Activated naive CD4-positive, alpha-beta T cell treated with anti-CD3 and anti-CD28 coated beads, Interleukin-2, amount 50 U/mL, for 72 hours (primary cell): Measurements from ENCODE around the gene MAPKBP1. TPM values are rescaled to one million over a fixed set of nuclear protein-coding genes. Genes with fewer than 3 reads are reported as not detected.
"Not testable (repeated sequence)": the region's sequence is repeated elsewhere in the genome, so short reads cannot be mapped to it uniquely, and the experiment has no call there.

Source experiments
- ATAC-seq, 2 donors: fragments of 150-1000 bp; cut with Tn5 transposase; 2 replicates each; pipeline ENCODE4 v1.10.0; 2021; ENCODE audit warnings: mild to moderate bottlenecking in 2 of 2, moderate library complexity in 2 of 2
- DNase-seq, 2 donors: peaks; one replicate each; pipeline ENCODE4 v3.0.0; 2021 to 2022; ENCODE audit warnings: low spot score in 2 of 2
- H3K27ac Mint-ChIP-seq, 2 donors: one replicate each; pipeline ENCODE4 v1.8.0; 2022; ENCODE audit warnings: mild to moderate bottlenecking in 2 of 2, mixed read lengths in 2 of 2
- H3K36me3 Mint-ChIP-seq, 2 donors: one replicate each; pipeline ENCODE4 v1.8.0; 2022; ENCODE audit warnings: mixed read lengths in 2 of 2
- H3K9me3 Mint-ChIP-seq, 2 donors: one replicate each; pipeline ENCODE4 v1.8.0; 2022; ENCODE audit warnings: mixed read lengths in 2 of 2
- total RNA-seq, 2 donors: library from RNA; stranded (reverse); gene quantifications; one replicate each; pipeline ENCODE4 v1.2.3, GENCODE V29; 2022

Gene MAPKBP1
- total RNA-seq, 2 donors from 2014 or later = 31.0 to 31.3 TPM

GRCh38 chr15:41827880-41828806 lies 53.9 kb downstream of the MAPKBP1 start, which contains the start of gene JMJD7:
Gene JMJD7 (plus strand): TSS chr15:41828092. CDS start chr15:41828125, 33 bp downstream.
- peak; percentile 91 to 96 for DNase-seq
- ATAC-seq = peak; percentile 87 to 94
- peak within 1 kb of the TSS; percentile 74 to 92 for H3K27ac Mint-ChIP-seq
- peaks cover 0 to 9% of the 10 kb centered on the region in 2 donors for H3K36me3 Mint-ChIP-seq
- H3K9me3 Mint-ChIP-seq = no peaks in the 10 kb centered on the region

- peak overlapping the region; percentile 74 to 92 for H3K27ac Mint-ChIP-seq
- no peak for ATAC-seq
- no peak for DNase-seq
These were observed 54.5 kb downstream of the MAPKBP1 start for GRCh38 chr15:41828807-41829141.

GRCh38 chr15:41829959-41830646 lies 55.8 kb downstream of the MAPKBP1 start:
- DNase-seq (no peak), ATAC-seq (no peak)
- Mint-ChIP-seq H3K36me3 (peaks cover 0 to 9% of the 10 kb centered on the region in 2 donors), H3K27ac (no peak overlapping the region), H3K9me3 (no peaks in the 10 kb centered on the region)

More at GRCh38 chr15:41828807-41829141, 54.5 kb downstream of the MAPKBP1 start:
- no peaks in the 10 kb centered on the region for H3K9me3 Mint-ChIP-seq
- H3K36me3 Mint-ChIP-seq = peaks cover 0 to 9% of the 10 kb centered on the region in 2 donors

- ATAC-seq (peak; percentile 23 to 61), DNase-seq (peak in 1 of 2 donors; percentile 37)
- H3K9me3 Mint-ChIP-seq, H3K36me3 Mint-ChIP-seq: not testable (repeated sequence)
- H3K27ac Mint-ChIP-seq = peak overlapping the region; percentile 24 to 32
These were observed 57.0 kb downstream of the MAPKBP1 start for GRCh38 chr15:41831291-41831690.

- no peak for DNase-seq
These were observed 57.9 kb downstream of the MAPKBP1 start for GRCh38 chr15:41832208-41832607.

GRCh38 chr15:41832875-41833274 lies 58.6 kb downstream of the MAPKBP1 start:
- H3K27ac Mint-ChIP-seq = no peak overlapping the region
- DNase-seq (no peak), ATAC-seq (peak; percentile 9 to 39)
- H3K36me3 Mint-ChIP-seq = peaks cover 0 to 9% of the 10 kb centered on the region in 2 donors
- H3K9me3 Mint-ChIP-seq = no peaks in the 10 kb centered on the region

More at GRCh38 chr15:41832208-41832607, 57.9 kb downstream of the MAPKBP1 start:
- H3K9me3 Mint-ChIP-seq = no peaks in the 10 kb centered on the region
- H3K36me3 Mint-ChIP-seq = peaks cover 0 to 9% of the 10 kb centered on the region in 2 donors
- H3K27ac Mint-ChIP-seq = no peak overlapping the region
- ATAC-seq = no peak

- DNase-seq = no peak
- ATAC-seq = no peak
- Mint-ChIP-seq H3K36me3 (no peaks in the 10 kb centered on the region), H3K9me3 (no peaks in the 10 kb centered on the region), H3K27ac (peak overlapping the region in 1 of 2 donors; percentile 8)
These were observed 59.8 kb downstream of the MAPKBP1 start for GRCh38 chr15:41834096-41834495.

GRCh38 chr15:41836073-41836472 lies 61.8 kb downstream of the MAPKBP1 start:
- no peaks in the 10 kb centered on the region for H3K9me3 Mint-ChIP-seq
- ATAC-seq (no peak), DNase-seq (no peak)
- H3K36me3 Mint-ChIP-seq = no peaks in the 10 kb centered on the region
- H3K27ac Mint-ChIP-seq = peak overlapping the region in 1 of 2 donors; percentile 47

GRCh38 chr15:41836713-41837454 lies 62.6 kb downstream of the MAPKBP1 start:
- DNase-seq = no peak
- no peaks in the 10 kb centered on the region for H3K36me3 Mint-ChIP-seq
- ATAC-seq = no peak

GRCh38 chr15:41838400-41838897 lies 64.2 kb downstream of the MAPKBP1 start, which contains the start of gene PLA2G4B:
Gene PLA2G4B (plus strand): TSS chr15:41838847. CDS start chr15:41838914, 67 bp downstream.
- Mint-ChIP-seq H3K27ac (peak within 1 kb of the TSS in 1 of 2 donors; percentile 65), H3K9me3 (no peaks in the 10 kb centered on the region), H3K36me3 (no peaks in the 10 kb centered on the region)
- DNase-seq = no peak
- ATAC-seq = no peak

More at GRCh38 chr15:41836713-41837454, 62.6 kb downstream of the MAPKBP1 start:
- no peaks in the 10 kb centered on the region for H3K9me3 Mint-ChIP-seq
- H3K27ac Mint-ChIP-seq = peak overlapping the region in 1 of 2 donors; percentile 75

- peak overlapping the region in 1 of 2 donors; percentile 14 for H3K27ac Mint-ChIP-seq
- no peaks in the 10 kb centered on the region for H3K9me3 Mint-ChIP-seq
- ATAC-seq = no peak
- no peaks in the 10 kb centered on the region for H3K36me3 Mint-ChIP-seq
- DNase-seq = no peak
These were observed 65.7 kb downstream of the MAPKBP1 start for GRCh38 chr15:41839781-41840491.

GRCh38 chr15:41840673-41841072 lies 66.4 kb downstream of the MAPKBP1 start:
- H3K9me3 Mint-ChIP-seq = no peaks in the 10 kb centered on the region
- ATAC-seq (no peak), DNase-seq (no peak)
- peak overlapping the region in 1 of 2 donors; percentile 23 for H3K27ac Mint-ChIP-seq
- no peaks in the 10 kb centered on the region for H3K36me3 Mint-ChIP-seq

GRCh38 chr15:41841131-41841530 lies 66.8 kb downstream of the MAPKBP1 start:
- no peak for DNase-seq
- no peaks in the 10 kb centered on the region for H3K36me3 Mint-ChIP-seq
- H3K9me3 Mint-ChIP-seq = no peaks in the 10 kb centered on the region
- H3K27ac Mint-ChIP-seq = peak overlapping the region in 1 of 2 donors; percentile 23
- ATAC-seq = no peak

- Mint-ChIP-seq H3K36me3 (no peaks in the 10 kb centered on the region), H3K27ac (no peak overlapping the region), H3K9me3 (no peaks in the 10 kb centered on the region)
- ATAC-seq (no peak), DNase-seq (no peak)
These were observed 67.9 kb downstream of the MAPKBP1 start for GRCh38 chr15:41842229-41842628.

GRCh38 chr15:41843571-41843970 lies 69.3 kb downstream of the MAPKBP1 start:
- DNase-seq (no peak), ATAC-seq (no peak)
- H3K36me3 Mint-ChIP-seq = no peaks in the 10 kb centered on the region
- no peaks in the 10 kb centered on the region for H3K9me3 Mint-ChIP-seq
- peak overlapping the region; percentile 27 to 44 for H3K27ac Mint-ChIP-seq

- DNase-seq (no peak), ATAC-seq (no peak)
- no peaks in the 10 kb centered on the region for H3K9me3 Mint-ChIP-seq
- peak overlapping the region in 1 of 2 donors; percentile 80 for H3K27ac Mint-ChIP-seq
- H3K36me3 Mint-ChIP-seq = no peaks in the 10 kb centered on the region
These were observed 70.5 kb downstream of the MAPKBP1 start for GRCh38 chr15:41844814-41845213.
